ENCODE results near the gene MLLT3. TPM values are rescaled to one million over a fixed set of nuclear protein-coding genes. Genes with fewer than 3 reads are reported as not detected.

The MLLT3 gene
- total RNA-seq, 1 experiment from 2014 or later: 24.4 TPM

- H3K4me3 ChIP-seq (ENCODE audit: low read depth, low read length): no peak overlapping the region
- H3K27me3 ChIP-seq (replicated peaks; ENCODE audit: control insufficient read depth, insufficient read depth, low read length): no peaks in the 10 kb centered on the region
- Mint-ChIP-seq H3K4me1 (ENCODE audit: low read depth, unreplicated experiment) (peaks cover 7% of the 10 kb centered on the region), H3K27ac (ENCODE audit: unreplicated experiment) (no peak overlapping the region), H3K27me3 (ENCODE audit: insufficient read depth, unreplicated experiment) (no peaks in the 10 kb centered on the region), H3K9me3 (ENCODE audit: unreplicated experiment) (no peaks in the 10 kb centered on the region), H3K36me3 (ENCODE audit: insufficient read depth, unreplicated experiment) (no peaks in the 10 kb centered on the region), H3K4me3 (ENCODE audit: unreplicated experiment) (no peak overlapping the region)
- H3K4me1 ChIP-seq: peaks cover 7% of the 10 kb centered on the region
- ChIA-PET POLR2A (no interaction called here), CTCF (no interaction called here)
- no TSS peak for BruUV-seq (replicated peaks)
- no peaks in the 10 kb centered on the region for H3K9me3 ChIP-seq
- DNase-seq: no peak
- no peaks in the 10 kb centered on the region for H3K36me3 ChIP-seq (ENCODE audit: control insufficient read depth, insufficient read depth, low read length)
- intact Hi-C loops (cut with micrococcal nuclease; ENCODE audit: unreplicated experiment): no loop called here
- no peak for TF ChIP-seq CTCF (IDR thresholded peaks at IDR 0.05; ENCODE audit: insufficient read depth in 1 of 2, low read depth in 1 of 2, low read length in 1 of 2, severe bottlenecking in 1 of 2, unreplicated experiment in 1 of 2)
These were observed 27.1 kb upstream of the MLLT3 start for GRCh38 chr9:20649381-20649780.

GRCh38 chr9:20646656-20647055 is 24.4 kb upstream of the MLLT3 start:
- CTCF ChIA-PET: no interaction called here
- POLR2A ChIA-PET: no interaction called here
- no TSS peak for BruUV-seq (replicated peaks)
- no peaks in the 10 kb centered on the region for H3K27me3 Mint-ChIP-seq (ENCODE audit: insufficient read depth, unreplicated experiment)
- H3K9me3 Mint-ChIP-seq (ENCODE audit: unreplicated experiment): no peaks in the 10 kb centered on the region
- intact Hi-C loops (cut with micrococcal nuclease; ENCODE audit: unreplicated experiment): no loop called here
- Histone ChIP-seq H3K27me3 (replicated peaks; ENCODE audit: control insufficient read depth, insufficient read depth, low read length) (no peaks in the 10 kb centered on the region), H3K4me3 (ENCODE audit: low read depth, low read length) (no peak overlapping the region), H3K9me3 (no peaks in the 10 kb centered on the region), H3K4me1 (peaks cover 7% of the 10 kb centered on the region), H3K36me3 (ENCODE audit: control insufficient read depth, insufficient read depth, low read length) (no peaks in the 10 kb centered on the region)
- H3K36me3 Mint-ChIP-seq (ENCODE audit: insufficient read depth, unreplicated experiment): no peaks in the 10 kb centered on the region
- DNase-seq: no peak
- H3K4me1 Mint-ChIP-seq (ENCODE audit: low read depth, unreplicated experiment): peaks cover 14% of the 10 kb centered on the region
- H3K27ac Mint-ChIP-seq (ENCODE audit: unreplicated experiment): no peak overlapping the region
- TF ChIP-seq CTCF (IDR thresholded peaks at IDR 0.05; ENCODE audit: insufficient read depth in 1 of 2, low read depth in 1 of 2, low read length in 1 of 2, severe bottlenecking in 1 of 2, unreplicated experiment in 1 of 2): no peak
- no peak overlapping the region for H3K4me3 Mint-ChIP-seq (ENCODE audit: unreplicated experiment)

- no peak for DNase-seq
- CTCF ChIA-PET: no interaction called here
- Histone ChIP-seq H3K27me3 (replicated peaks; ENCODE audit: control insufficient read depth, insufficient read depth, low read length) (no peaks in the 10 kb centered on the region), H3K4me3 (ENCODE audit: low read depth, low read length) (no peak overlapping the region), H3K36me3 (ENCODE audit: control insufficient read depth, insufficient read depth, low read length) (no peaks in the 10 kb centered on the region), H3K9me3 (no peaks in the 10 kb centered on the region), H3K4me1 (no peaks in the 10 kb centered on the region)
- no peaks in the 10 kb centered on the region for H3K36me3 Mint-ChIP-seq (ENCODE audit: insufficient read depth, unreplicated experiment)
- H3K4me3 Mint-ChIP-seq (ENCODE audit: unreplicated experiment): no peak overlapping the region
- BruUV-seq (replicated peaks): no TSS peak
- intact Hi-C loops (cut with micrococcal nuclease; ENCODE audit: unreplicated experiment): no loop called here
- H3K4me1 Mint-ChIP-seq (ENCODE audit: low read depth, unreplicated experiment): peaks cover 7% of the 10 kb centered on the region
- H3K9me3 Mint-ChIP-seq (ENCODE audit: unreplicated experiment): no peaks in the 10 kb centered on the region
- H3K27ac Mint-ChIP-seq (ENCODE audit: unreplicated experiment): no peak overlapping the region
- POLR2A ChIA-PET: interaction anchor here (0.6 kb wide), 1 partner anchor 161 kb away, joined by 4 read pairs; no protein-coding TSS in a partner anchor
- no peak for TF ChIP-seq CTCF (IDR thresholded peaks at IDR 0.05; ENCODE audit: insufficient read depth in 1 of 2, low read depth in 1 of 2, low read length in 1 of 2, severe bottlenecking in 1 of 2, unreplicated experiment in 1 of 2)
- H3K27me3 Mint-ChIP-seq (ENCODE audit: insufficient read depth, unreplicated experiment): no peaks in the 10 kb centered on the region
These were observed 21.4 kb upstream of the MLLT3 start for GRCh38 chr9:20643660-20644059.

All from Caco-2 (cell line).